Measurements from ENCODE around the gene CALHM5. TPM values are rescaled to one million over a fixed set of nuclear protein-coding genes. Genes with fewer than 3 reads are reported as not detected.

CALHM5 gene
- polyA plus RNA-seq, 4 donors = under 0.01 to 0.66 (median 0.21) TPM

GRCh38 chr6:116545651-116546050, 34.2 kb downstream of the CALHM5 start, which contains the start of gene TRAPPC3L:
Gene TRAPPC3L, minus strand, starts transcription at chr6:116545684. Its CDS starts 170 bp downstream, at chr6:116545514.
- H3K36me3 ChIP-seq (ENCODE audit: control insufficient read depth in 3 of 3, insufficient read depth in 2 of 3, low read depth in 1 of 3, low read length in 3 of 3) = no peaks in the 10 kb centered on the region
- H3K27ac ChIP-seq (ENCODE audit: low read depth in 1 of 3, low read length in 2 of 3) = no peak within 1 kb of the TSS
- no peak within 1 kb of the TSS for H3K4me3 ChIP-seq (ENCODE audit: low read depth in 1 of 3, low read length in 3 of 3)
- FAIRE-seq = no peak
- 25 to 47% (median 32%) methylated on average over 4 of the region's 4 CpGs for WGBS, 3 donors
- H3K27me3 ChIP-seq (ENCODE audit: control insufficient read depth in 3 of 3, insufficient read depth in 3 of 3, low read length in 3 of 3) = peaks cover 0 to 1% (median 0%) of the 10 kb centered on the region in 3 donors
- no peaks in the 10 kb centered on the region for H3K9me3 ChIP-seq (ENCODE audit: control insufficient read depth in 2 of 2, insufficient read depth in 1 of 2, low read depth in 1 of 2, low read length in 1 of 2)
- H3K4me1 ChIP-seq (ENCODE audit: control insufficient read depth in 3 of 3, insufficient read depth in 2 of 3, low read depth in 1 of 3, low read length in 2 of 3) = no peaks in the 10 kb centered on the region
- no peak for DNase-seq

GRCh38 chr6:116547358-116547757, 35.9 kb downstream of the CALHM5 start:
- no peaks in the 10 kb centered on the region for H3K36me3 ChIP-seq (ENCODE audit: control insufficient read depth in 3 of 3, insufficient read depth in 2 of 3, low read depth in 1 of 3, low read length in 3 of 3)
- no peak overlapping the region for H3K27ac ChIP-seq (ENCODE audit: low read depth in 1 of 3, low read length in 2 of 3)
- FAIRE-seq (no peak), DNase-seq (no peak)
- WGBS, 3 donors = 88 to 91% (median 89%) methylated on average over 6 of the region's 6 CpGs
- H3K9me3 ChIP-seq (ENCODE audit: control insufficient read depth in 2 of 2, insufficient read depth in 1 of 2, low read depth in 1 of 2, low read length in 1 of 2) = no peaks in the 10 kb centered on the region
- H3K27me3 ChIP-seq (ENCODE audit: control insufficient read depth in 3 of 3, insufficient read depth in 3 of 3, low read length in 3 of 3) = no peaks in the 10 kb centered on the region
- H3K4me3 ChIP-seq (ENCODE audit: low read depth in 1 of 3, low read length in 3 of 3) = no peak overlapping the region
- H3K4me1 ChIP-seq (ENCODE audit: control insufficient read depth in 3 of 3, insufficient read depth in 2 of 3, low read depth in 1 of 3, low read length in 2 of 3) = no peaks in the 10 kb centered on the region

- H3K27ac ChIP-seq (ENCODE audit: low read depth in 1 of 3, low read length in 2 of 3) = no peak overlapping the region
- no peaks in the 10 kb centered on the region for H3K36me3 ChIP-seq (ENCODE audit: control insufficient read depth in 3 of 3, insufficient read depth in 2 of 3, low read depth in 1 of 3, low read length in 3 of 3)
- WGBS, 3 donors = 26 to 35% (median 33%) methylated on average over 4 of the region's 4 CpGs
- DNase-seq (no peak), FAIRE-seq (no peak)
- no peaks in the 10 kb centered on the region for H3K9me3 ChIP-seq (ENCODE audit: control insufficient read depth in 2 of 2, insufficient read depth in 1 of 2, low read depth in 1 of 2, low read length in 1 of 2)
- H3K4me3 ChIP-seq (ENCODE audit: low read depth in 1 of 3, low read length in 3 of 3) = no peak overlapping the region
- H3K27me3 ChIP-seq (ENCODE audit: control insufficient read depth in 3 of 3, insufficient read depth in 3 of 3, low read length in 3 of 3) = peaks cover 0 to 3% (median 0%) of the 10 kb centered on the region in 3 donors
- H3K4me1 ChIP-seq (ENCODE audit: control insufficient read depth in 3 of 3, insufficient read depth in 2 of 3, low read depth in 1 of 3, low read length in 2 of 3) = no peaks in the 10 kb centered on the region
These were observed 39.4 kb downstream of the CALHM5 start for GRCh38 chr6:116550796-116551195.

GRCh38 chr6:116553451-116553850, 42.0 kb downstream of the CALHM5 start, which contains the start of gene CALHM4:
Gene CALHM4, plus strand, starts transcription at chr6:116553751. Its CDS starts 43 bp downstream, at chr6:116553794.
- Histone ChIP-seq H3K4me3 (ENCODE audit: low read depth in 1 of 3, low read length in 3 of 3) (no peak within 1 kb of the TSS), H3K27me3 (ENCODE audit: control insufficient read depth in 3 of 3, insufficient read depth in 3 of 3, low read length in 3 of 3) (peaks cover 0 to 3% (median 0%) of the 10 kb centered on the region in 3 donors), H3K9me3 (ENCODE audit: control insufficient read depth in 2 of 2, insufficient read depth in 1 of 2, low read depth in 1 of 2, low read length in 1 of 2) (no peaks in the 10 kb centered on the region), H3K27ac (ENCODE audit: low read depth in 1 of 3, low read length in 2 of 3) (no peak within 1 kb of the TSS), H3K4me1 (ENCODE audit: control insufficient read depth in 3 of 3, insufficient read depth in 2 of 3, low read depth in 1 of 3, low read length in 2 of 3) (no peaks in the 10 kb centered on the region), H3K36me3 (ENCODE audit: control insufficient read depth in 3 of 3, insufficient read depth in 2 of 3, low read depth in 1 of 3, low read length in 3 of 3) (no peaks in the 10 kb centered on the region)
- FAIRE-seq = no peak
- no peak for DNase-seq

DNA sequence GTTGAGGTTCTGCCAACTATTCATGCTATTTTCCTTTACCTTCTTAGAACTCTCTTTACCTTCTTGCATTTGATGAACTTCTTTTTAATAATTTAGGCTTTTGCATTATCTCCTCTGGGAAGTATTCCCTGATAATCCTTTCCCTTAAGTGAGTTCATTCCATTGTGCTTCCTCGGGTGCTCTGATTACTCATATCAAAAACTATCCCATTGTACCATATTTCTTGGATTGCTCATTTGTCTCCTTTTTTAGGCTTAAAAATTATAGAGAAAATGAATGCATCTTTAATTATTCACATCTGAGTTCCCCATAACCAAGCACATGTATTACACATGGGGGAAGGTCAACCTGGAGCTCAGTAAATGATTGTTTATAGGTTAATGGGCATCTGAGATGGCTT, 44.6 kb downstream of the CALHM5 start:
- FAIRE-seq = no peak
- Histone ChIP-seq H3K36me3 (ENCODE audit: control insufficient read depth in 3 of 3, insufficient read depth in 2 of 3, low read depth in 1 of 3, low read length in 3 of 3) (no peaks in the 10 kb centered on the region), H3K27ac (ENCODE audit: low read depth in 1 of 3, low read length in 2 of 3) (no peak overlapping the region), H3K27me3 (ENCODE audit: control insufficient read depth in 3 of 3, insufficient read depth in 3 of 3, low read length in 3 of 3) (peaks cover 0 to 3% (median 0%) of the 10 kb centered on the region in 3 donors), H3K4me1 (ENCODE audit: control insufficient read depth in 3 of 3, insufficient read depth in 2 of 3, low read depth in 1 of 3, low read length in 2 of 3) (peaks cover 0 to 2% (median 0%) of the 10 kb centered on the region in 3 donors), H3K4me3 (ENCODE audit: low read depth in 1 of 3, low read length in 3 of 3) (no peak overlapping the region), H3K9me3 (ENCODE audit: control insufficient read depth in 2 of 2, insufficient read depth in 1 of 2, low read depth in 1 of 2, low read length in 1 of 2) (no peaks in the 10 kb centered on the region)
- no peak for DNase-seq
- 85 to 94% (median 89%) methylated on average over 1 of the region's 1 CpG for WGBS, 3 donors

DNA sequence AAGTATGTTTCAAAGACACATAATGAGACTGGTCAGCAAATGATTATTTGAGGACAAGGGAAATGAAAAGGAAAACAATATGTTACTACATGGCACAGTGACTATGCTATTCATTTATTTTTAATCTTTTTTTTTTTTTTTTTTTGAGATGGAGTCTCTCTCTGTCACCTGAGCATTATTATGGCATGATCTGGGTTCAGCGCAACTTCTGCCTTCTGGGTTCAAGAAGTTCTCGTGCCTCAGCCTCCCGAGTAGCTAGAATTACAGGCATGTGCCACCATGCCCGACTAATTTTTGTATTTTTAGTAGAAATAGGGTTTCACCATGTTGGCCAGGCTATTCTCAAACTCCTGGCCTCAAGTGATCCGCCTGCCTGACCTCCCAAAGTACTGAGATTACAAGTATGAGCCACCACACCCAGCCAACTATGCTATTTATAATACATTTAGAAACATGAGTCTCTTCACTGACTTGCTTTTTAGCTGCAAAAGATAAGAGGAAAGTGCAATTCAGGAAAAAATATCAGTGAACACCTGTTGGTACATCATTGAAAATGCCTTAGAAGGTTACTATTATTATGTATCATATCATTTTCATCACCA, 45.5 kb downstream of the CALHM5 start:
- DNase-seq = no peak
- H3K27ac ChIP-seq (ENCODE audit: low read depth in 1 of 3, low read length in 2 of 3) = no peak overlapping the region
- no peaks in the 10 kb centered on the region for H3K36me3 ChIP-seq (ENCODE audit: control insufficient read depth in 3 of 3, insufficient read depth in 2 of 3, low read depth in 1 of 3, low read length in 3 of 3)
- H3K9me3 ChIP-seq (ENCODE audit: control insufficient read depth in 2 of 2, insufficient read depth in 1 of 2, low read depth in 1 of 2, low read length in 1 of 2) = no peaks in the 10 kb centered on the region
- H3K27me3 ChIP-seq (ENCODE audit: control insufficient read depth in 3 of 3, insufficient read depth in 3 of 3, low read length in 3 of 3) = peaks cover 0 to 3% (median 0%) of the 10 kb centered on the region in 3 donors
- WGBS, 3 donors = 87 to 92% (median 89%) methylated on average over 5 of the region's 5 CpGs
- no peak overlapping the region for H3K4me3 ChIP-seq (ENCODE audit: low read depth in 1 of 3, low read length in 3 of 3)
- peaks cover 0 to 3% (median 0%) of the 10 kb centered on the region in 3 donors for H3K4me1 ChIP-seq (ENCODE audit: control insufficient read depth in 3 of 3, insufficient read depth in 2 of 3, low read depth in 1 of 3, low read length in 2 of 3)
- FAIRE-seq = no peak

- FAIRE-seq = no peak
- peak; percentile 12 to 25 for DNase-seq
These were observed 46.5 kb downstream of the CALHM5 start for GRCh38 chr6:116557893-116558292.

GRCh38 chr6:116560130-116560529, 48.7 kb downstream of the CALHM5 start:
- WGBS, 3 donors = 71 to 78% (median 74%) methylated on average over 2 of the region's 2 CpGs
- Histone ChIP-seq H3K4me1 (ENCODE audit: control insufficient read depth in 3 of 3, insufficient read depth in 2 of 3, low read depth in 1 of 3, low read length in 2 of 3) (peaks cover 0 to 15% (median 0%) of the 10 kb centered on the region in 3 donors), H3K9me3 (ENCODE audit: control insufficient read depth in 2 of 2, insufficient read depth in 1 of 2, low read depth in 1 of 2, low read length in 1 of 2) (no peaks in the 10 kb centered on the region), H3K36me3 (ENCODE audit: control insufficient read depth in 3 of 3, insufficient read depth in 2 of 3, low read depth in 1 of 3, low read length in 3 of 3) (no peaks in the 10 kb centered on the region), H3K27me3 (ENCODE audit: control insufficient read depth in 3 of 3, insufficient read depth in 3 of 3, low read length in 3 of 3) (no peaks in the 10 kb centered on the region), H3K4me3 (ENCODE audit: low read depth in 1 of 3, low read length in 3 of 3) (no peak overlapping the region), H3K27ac (ENCODE audit: low read depth in 1 of 3, low read length in 2 of 3) (no peak overlapping the region)
- DNase-seq (no peak), FAIRE-seq (no peak)

More at GRCh38 chr6:116557893-116558292, 46.5 kb downstream of the CALHM5 start:
- H3K4me1 ChIP-seq (ENCODE audit: control insufficient read depth in 3 of 3, insufficient read depth in 2 of 3, low read depth in 1 of 3, low read length in 2 of 3) = peaks cover 0 to 9% (median 0%) of the 10 kb centered on the region in 3 donors
- H3K9me3 ChIP-seq (ENCODE audit: control insufficient read depth in 2 of 2, insufficient read depth in 1 of 2, low read depth in 1 of 2, low read length in 1 of 2) = no peaks in the 10 kb centered on the region
- H3K36me3 ChIP-seq (ENCODE audit: control insufficient read depth in 3 of 3, insufficient read depth in 2 of 3, low read depth in 1 of 3, low read length in 3 of 3) = no peaks in the 10 kb centered on the region
- 33 to 49% (median 47%) methylated on average over 5 of the region's 5 CpGs for WGBS, 3 donors
- H3K4me3 ChIP-seq (ENCODE audit: low read depth in 1 of 3, low read length in 3 of 3) = no peak overlapping the region
- no peak overlapping the region for H3K27ac ChIP-seq (ENCODE audit: low read depth in 1 of 3, low read length in 2 of 3)
- H3K27me3 ChIP-seq (ENCODE audit: control insufficient read depth in 3 of 3, insufficient read depth in 3 of 3, low read length in 3 of 3) = peaks cover 0 to 3% (median 0%) of the 10 kb centered on the region in 3 donors
